ENCODE data around the gene FOXK1.
"Not testable (repeated sequence)": the region's sequence is repeated elsewhere in the genome, so short reads cannot be mapped to it uniquely, and the experiment has no call there.

FOXK1 gene

GRCh38 chr7:4692055-4692454, 10.0 kb downstream of the FOXK1 start:
- Histone ChIP-seq H3K27me3 (ENCODE audit: insufficient read depth, low read depth) (no peaks in the 10 kb centered on the region), H3K79me2 (ENCODE audit: insufficient read depth, low read depth) (peaks cover 99% of the 10 kb centered on the region), H4K20me1 (ENCODE audit: insufficient read depth) (peaks cover 21% of the 10 kb centered on the region), H3K4me2 (no peak overlapping the region), H3K9ac (no peak overlapping the region), H3K27ac (no peak overlapping the region), H2AFZ (ENCODE audit: low read depth) (no peak overlapping the region), H3K4me3 (IDR thresholded peaks at IDR 0.05; ENCODE audit: insufficient read depth, low read depth, low read length) (no peak overlapping the region), H3K4me1 (ENCODE audit: low read depth, poor library complexity, severe bottlenecking) (no peaks in the 10 kb centered on the region), H3K36me3 (ENCODE audit: insufficient read depth) (no peaks in the 10 kb centered on the region)
- no peak for TF ChIP-seq CTCF (conservative IDR thresholded peaks at IDR 0.05; ENCODE audit: low read depth, low read length)

- not testable (repeated sequence) for H2AFZ ChIP-seq (ENCODE audit: low read depth); H3K27ac ChIP-seq; H3K27me3 ChIP-seq (ENCODE audit: insufficient read depth, low read depth); H3K4me2 ChIP-seq; H3K4me3 ChIP-seq (IDR thresholded peaks at IDR 0.05; ENCODE audit: insufficient read depth, low read depth, low read length); H3K9ac ChIP-seq; H3K4me1 ChIP-seq (ENCODE audit: low read depth, poor library complexity, severe bottlenecking); H3K36me3 ChIP-seq (ENCODE audit: insufficient read depth)
- Histone ChIP-seq H4K20me1 (ENCODE audit: insufficient read depth) (peaks cover 21% of the 10 kb centered on the region), H3K79me2 (ENCODE audit: insufficient read depth, low read depth) (peaks cover 99% of the 10 kb centered on the region)
Observed at GRCh38 chr7:4692622-4693021, 10.5 kb downstream of the FOXK1 start.

GRCh38 chr7:4693152-4693551, 11.1 kb downstream of the FOXK1 start:
- H2AFZ ChIP-seq (ENCODE audit: low read depth) = no peak overlapping the region
- H3K79me2 ChIP-seq (ENCODE audit: insufficient read depth, low read depth) = peaks cover 99% of the 10 kb centered on the region
- no peaks in the 10 kb centered on the region for H3K36me3 ChIP-seq (ENCODE audit: insufficient read depth)
- TF ChIP-seq CTCF (conservative IDR thresholded peaks at IDR 0.05; ENCODE audit: low read depth, low read length) = no peak
- H3K27me3 ChIP-seq (ENCODE audit: insufficient read depth, low read depth) = no peaks in the 10 kb centered on the region
- no peaks in the 10 kb centered on the region for H3K4me1 ChIP-seq (ENCODE audit: low read depth, poor library complexity, severe bottlenecking)
- H4K20me1 ChIP-seq (ENCODE audit: insufficient read depth) = peaks cover 21% of the 10 kb centered on the region
- no peak overlapping the region for H3K4me2 ChIP-seq
- H3K4me3 ChIP-seq (IDR thresholded peaks at IDR 0.05; ENCODE audit: insufficient read depth, low read depth, low read length) = no peak overlapping the region
- no peak overlapping the region for H3K9ac ChIP-seq
- H3K27ac ChIP-seq = no peak overlapping the region

- no peaks in the 10 kb centered on the region for H3K36me3 ChIP-seq (ENCODE audit: insufficient read depth)
- no peaks in the 10 kb centered on the region for H3K27me3 ChIP-seq (ENCODE audit: insufficient read depth, low read depth)
- H3K27ac ChIP-seq = no peak overlapping the region
- no peak overlapping the region for H3K4me3 ChIP-seq (IDR thresholded peaks at IDR 0.05; ENCODE audit: insufficient read depth, low read depth, low read length)
- H4K20me1 ChIP-seq (ENCODE audit: insufficient read depth) = peaks cover 21% of the 10 kb centered on the region
- no peak overlapping the region for H3K9ac ChIP-seq
- no peak overlapping the region for H3K4me2 ChIP-seq
- no peaks in the 10 kb centered on the region for H3K4me1 ChIP-seq (ENCODE audit: low read depth, poor library complexity, severe bottlenecking)
- peaks cover 99% of the 10 kb centered on the region for H3K79me2 ChIP-seq (ENCODE audit: insufficient read depth, low read depth)
- no peak for TF ChIP-seq CTCF (conservative IDR thresholded peaks at IDR 0.05; ENCODE audit: low read depth, low read length)
- H2AFZ ChIP-seq (ENCODE audit: low read depth) = no peak overlapping the region
Observed at GRCh38 chr7:4693749-4694148, 11.7 kb downstream of the FOXK1 start.

- Histone ChIP-seq H3K9ac (no peak overlapping the region), H3K4me3 (IDR thresholded peaks at IDR 0.05; ENCODE audit: insufficient read depth, low read depth, low read length) (no peak overlapping the region), H3K4me1 (ENCODE audit: low read depth, poor library complexity, severe bottlenecking) (no peaks in the 10 kb centered on the region), H2AFZ (ENCODE audit: low read depth) (no peak overlapping the region), H3K27me3 (ENCODE audit: insufficient read depth, low read depth) (no peaks in the 10 kb centered on the region), H3K27ac (no peak overlapping the region), H3K4me2 (no peak overlapping the region), H3K36me3 (ENCODE audit: insufficient read depth) (no peaks in the 10 kb centered on the region), H4K20me1 (ENCODE audit: insufficient read depth) (peaks cover 21% of the 10 kb centered on the region), H3K79me2 (ENCODE audit: insufficient read depth, low read depth) (peaks cover 99% of the 10 kb centered on the region)
- TF ChIP-seq CTCF (conservative IDR thresholded peaks at IDR 0.05; ENCODE audit: low read depth, low read length) = no peak
Observed at GRCh38 chr7:4694305-4694704, 12.2 kb downstream of the FOXK1 start.
